ENCODE results near the gene DNAJC4. TPM values are rescaled to one million over a fixed set of nuclear protein-coding genes. Genes with fewer than 3 reads are reported as not detected.
A peak's percentile ranks its signal among the peaks of the same experiment; 100 is the strongest.

DNAJC4 gene
- total RNA-seq, 3 donors from 2014 or later: 23.6 to 33.5 (median 32.6) TPM

DNA sequence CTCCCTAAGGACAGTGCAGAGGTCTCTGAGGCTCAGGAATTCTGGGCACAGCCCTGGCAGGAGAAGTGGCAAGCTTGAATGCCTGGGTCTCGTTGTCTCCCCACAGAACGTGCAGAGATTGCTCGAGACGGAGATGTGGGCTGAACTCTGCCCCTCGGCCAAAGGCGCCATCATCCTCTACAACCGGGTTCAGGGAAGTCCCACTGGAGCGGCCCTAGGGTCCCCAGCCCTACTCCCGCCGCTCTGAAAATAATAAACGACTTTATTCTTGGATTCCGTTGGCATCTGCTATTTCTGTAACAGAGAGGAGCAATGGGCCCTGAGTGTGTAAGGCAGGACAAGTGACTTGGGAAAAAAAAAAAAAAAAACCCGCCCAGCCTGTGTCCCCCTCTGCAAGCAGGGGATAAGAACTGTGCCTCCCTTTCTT, 591 bp upstream of the DNAJC4 start:
- H3K9me3 ChIP-seq: no peaks in the 10 kb centered on the region
- no peaks in the 10 kb centered on the region for H3K36me3 ChIP-seq
- intact Hi-C loops (cut with DNase I; ENCODE audit: low total_unique reads): no loop called here
- H3K27me3 ChIP-seq: no peaks in the 10 kb centered on the region
- TF ChIP-seq, protein P1, sequence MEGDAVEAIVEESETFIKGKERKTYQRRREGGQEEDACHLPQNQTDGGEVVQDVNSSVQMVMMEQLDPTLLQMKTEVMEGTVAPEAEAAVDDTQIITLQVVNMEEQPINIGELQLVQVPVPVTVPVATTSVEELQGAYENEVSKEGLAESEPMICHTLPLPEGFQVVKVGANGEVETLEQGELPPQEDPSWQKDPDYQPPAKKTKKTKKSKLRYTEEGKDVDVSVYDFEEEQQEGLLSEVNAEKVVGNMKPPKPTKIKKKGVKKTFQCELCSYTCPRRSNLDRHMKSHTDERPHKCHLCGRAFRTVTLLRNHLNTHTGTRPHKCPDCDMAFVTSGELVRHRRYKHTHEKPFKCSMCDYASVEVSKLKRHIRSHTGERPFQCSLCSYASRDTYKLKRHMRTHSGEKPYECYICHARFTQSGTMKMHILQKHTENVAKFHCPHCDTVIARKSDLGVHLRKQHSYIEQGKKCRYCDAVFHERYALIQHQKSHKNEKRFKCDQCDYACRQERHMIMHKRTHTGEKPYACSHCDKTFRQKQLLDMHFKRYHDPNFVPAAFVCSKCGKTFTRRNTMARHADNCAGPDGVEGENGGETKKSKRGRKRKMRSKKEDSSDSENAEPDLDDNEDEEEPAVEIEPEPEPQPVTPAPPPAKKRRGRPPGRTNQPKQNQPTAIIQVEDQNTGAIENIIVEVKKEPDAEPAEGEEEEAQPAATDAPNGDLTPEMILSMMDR (IDR thresholded peaks at IDR 0.05): no peak
- no peak for TF ChIP-seq POLR2A (IDR thresholded peaks at IDR 0.05)
- TF ChIP-seq POLR2AphosphoS5 (IDR thresholded peaks at IDR 0.05): no peak
- peak overlapping the region; percentile 94 for H3K27ac ChIP-seq
- peaks cover 4 to 12% of the 10 kb centered on the region in 2 donors for H3K4me1 ChIP-seq
- DNase-seq (ENCODE audit: low spot score in 2 of 2): no peak
- peak overlapping the region; percentile 65 to 79 (median 77) for H3K4me3 ChIP-seq

- Histone ChIP-seq H3K4me3 (peak overlapping the region; percentile 65 to 79 (median 77)), H3K4me1 (peaks cover 12 to 15% of the 10 kb centered on the region in 2 donors), H3K36me3 (no peaks in the 10 kb centered on the region), H3K9me3 (no peaks in the 10 kb centered on the region), H3K27me3 (no peaks in the 10 kb centered on the region), H3K27ac (peak overlapping the region; percentile 94)
- DNase-seq (ENCODE audit: low spot score in 2 of 2): no peak
- TF ChIP-seq, protein P1 (IDR thresholded peaks at IDR 0.05): no peak
- no peak for TF ChIP-seq POLR2AphosphoS5 (IDR thresholded peaks at IDR 0.05)
- no peak for TF ChIP-seq POLR2A (IDR thresholded peaks at IDR 0.05)
- intact Hi-C loops (cut with DNase I; ENCODE audit: low total_unique reads): no loop called here
Observed at GRCh38 chr11:64230985-64231365, 627 bp downstream of the DNAJC4 start.

DNA sequence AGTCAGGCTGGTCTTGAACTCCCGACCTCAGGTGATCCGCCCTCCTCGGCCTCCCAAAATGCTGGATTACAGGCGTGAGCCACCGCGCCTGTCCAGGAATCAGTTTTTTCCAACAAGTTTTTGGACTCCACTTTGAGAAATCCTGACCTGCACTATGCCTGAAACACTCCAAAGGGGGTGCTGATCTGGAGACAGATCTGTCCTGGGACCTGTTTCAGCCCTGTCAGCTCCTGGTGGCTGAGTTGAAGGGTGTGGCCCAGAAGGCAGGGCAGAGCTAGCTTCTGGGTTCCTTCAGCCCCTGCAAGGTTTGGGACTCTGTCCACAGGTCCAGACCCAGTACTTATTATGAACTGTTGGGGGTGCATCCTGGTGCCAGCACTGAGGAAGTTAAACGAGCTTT, 1.2 kb downstream of the DNAJC4 start:
- no peak for DNase-seq (ENCODE audit: low spot score in 2 of 2)
- Histone ChIP-seq H3K27me3 (no peaks in the 10 kb centered on the region), H3K36me3 (no peaks in the 10 kb centered on the region), H3K9me3 (no peaks in the 10 kb centered on the region), H3K4me3 (no peak overlapping the region), H3K4me1 (peaks cover 12 to 16% of the 10 kb centered on the region in 2 donors), H3K27ac (no peak overlapping the region)
- TF ChIP-seq, protein P1 (IDR thresholded peaks at IDR 0.05): no peak
- TF ChIP-seq POLR2A (IDR thresholded peaks at IDR 0.05): no peak
- no peak for TF ChIP-seq POLR2AphosphoS5 (IDR thresholded peaks at IDR 0.05)
- intact Hi-C loops (cut with DNase I; ENCODE audit: low total_unique reads): no loop called here

GRCh38 chr11:64232182-64232966, 2.0 kb downstream of the DNAJC4 start:
- H3K27me3 ChIP-seq: no peaks in the 10 kb centered on the region
- TF ChIP-seq, protein P1 (IDR thresholded peaks at IDR 0.05): no peak
- TF ChIP-seq POLR2A (IDR thresholded peaks at IDR 0.05): no peak
- TF ChIP-seq POLR2AphosphoS5 (IDR thresholded peaks at IDR 0.05): no peak
- intact Hi-C loops (cut with DNase I; ENCODE audit: low total_unique reads): no loop called here
- peaks cover 8 to 16% of the 10 kb centered on the region in 2 donors for H3K4me1 ChIP-seq
- DNase-seq (ENCODE audit: low spot score in 2 of 2): no peak
- H3K36me3 ChIP-seq: no peaks in the 10 kb centered on the region
- H3K27ac ChIP-seq: no peak overlapping the region
- H3K9me3 ChIP-seq: no peaks in the 10 kb centered on the region
- H3K4me3 ChIP-seq: no peak overlapping the region

DNA sequence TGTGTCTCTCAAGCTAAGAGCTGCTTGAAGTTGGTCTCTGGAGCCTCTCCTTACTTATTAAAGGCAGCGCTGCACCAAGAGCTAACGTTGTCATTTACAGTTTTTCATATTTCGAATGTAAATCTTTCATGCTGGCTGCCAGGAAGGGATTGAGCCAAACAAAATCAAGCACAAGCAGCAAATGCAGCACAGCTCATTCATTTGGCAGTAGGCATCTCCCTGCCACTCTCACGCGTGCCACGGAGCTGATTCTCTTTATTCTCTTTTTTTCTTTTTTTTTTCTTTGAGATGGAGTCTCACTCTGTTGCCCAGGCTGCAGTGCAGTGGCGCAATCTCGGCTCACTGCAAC, 2.6 kb downstream of the DNAJC4 start:
- Histone ChIP-seq H3K9me3 (no peaks in the 10 kb centered on the region), H3K4me1 (peaks cover 8 to 16% of the 10 kb centered on the region in 2 donors), H3K27me3 (no peaks in the 10 kb centered on the region), H3K27ac (no peak overlapping the region), H3K4me3 (no peak overlapping the region), H3K36me3 (no peaks in the 10 kb centered on the region)
- intact Hi-C loops (cut with DNase I; ENCODE audit: low total_unique reads): no loop called here
- DNase-seq (ENCODE audit: low spot score in 2 of 2): no peak
- TF ChIP-seq, protein P1 (IDR thresholded peaks at IDR 0.05): no peak
- TF ChIP-seq POLR2A (IDR thresholded peaks at IDR 0.05): no peak
- TF ChIP-seq POLR2AphosphoS5 (IDR thresholded peaks at IDR 0.05): no peak
